HCT116 (cell line): ENCODE data around the gene ESYT1. TPM values are rescaled to one million over a fixed set of nuclear protein-coding genes. Genes with fewer than 3 reads are reported as not detected.

Experiments
- ATAC-seq: fragments of 200-7000 bp; cut with Tn5 transposase; 2 replicates; pipeline ENCODE4 v1.9.1; 2020; ENCODE audit warnings: mild to moderate bottlenecking, moderate library complexity
- BruUV-seq: library from RNA; stranded (reverse); fragments of 400-500 nt; replicated peaks from 2 replicates; lab custom pipeline; 2021; lab: Mats Ljungman, UMichigan
- CTCF ChIA-PET: fragments of 300-600 bp; sonication (Branson Sonifier 250); formaldehyde crosslinking; loops from one replicate; lab custom pipeline; 2021; ENCODE audit warnings: antibody characterized with exemption; lab: Charles Lee
- POLR2A ChIA-PET: fragments of 300-600, 350-600 bp; sonication (Branson Sonifier 250); formaldehyde crosslinking; loops from one replicate; lab custom pipeline; 2021; ENCODE audit warnings: antibody characterized with exemption; lab: Charles Lee
- RAD21 ChIA-PET, 2 experiments: fragments of 300-600 bp; sonication (Branson Sonifier 250); formaldehyde crosslinking; loops; one replicate each; lab custom pipeline; 2023; ENCODE audit warnings: low total read pairs in 2 of 2; ENCODE audit not compliant: uncharacterized antibody in 2 of 2, unreplicated experiment in 2 of 2, low non-redundant PET in 1 of 2; lab: Charles Lee
- DNase-seq: peaks from one replicate; pipeline ENCODE4 v3.0.0-alpha.2; 2010; ENCODE audit warnings: low read depth, low spot score
- H2AFZ ChIP-seq: fragments of 200-600 bp; shearing (Covaris generic), sonication (generic); 2 replicates; pipeline ENCODE4 v1.6.1; 2017; ENCODE audit warnings: low read depth, mixed run types, mixed read lengths, antibody characterized with exemption, low read length; ENCODE audit not compliant: poor library complexity, severe bottlenecking
- H3K27ac ChIP-seq: 2 replicates; pipeline ENCODE4 v1.5.1; 2012; ENCODE audit warnings: low read depth, low read length
- H3K27me3 ChIP-seq: fragments of 200-600 bp; sonication (generic); 2 replicates; pipeline ENCODE4 v1.6.1; 2016; ENCODE audit warnings: mixed run types, low read length, mixed read lengths; ENCODE audit not compliant: insufficient read depth
- H3K36me3 ChIP-seq, 2 experiments: fragments of 200-500 bp in 1 of 2; fragments of 200-600 bp in 1 of 2; sonication (Bioruptor generic) in 1 of 2; sonication (generic) in 1 of 2; 2 replicates each; pipeline versions ENCODE4 v1.5.1 to v1.6.1; 2014 to 2016; ENCODE audit warnings: low read length in 2 of 2, inconsistent platforms in 1 of 2, mixed read lengths in 1 of 2, mixed run types in 1 of 2; ENCODE audit not compliant: insufficient read depth in 2 of 2, control insufficient read depth in 1 of 2
- H3K4me1 ChIP-seq, 2 experiments: fragments of 200-600 bp in 1 of 2; sonication (generic) in 1 of 2; 2 replicates each; pipeline versions ENCODE4 v1.5.1 to v1.6.1; 2012 to 2017; ENCODE audit warnings: low read length in 2 of 2, inconsistent platforms in 1 of 2, mild to moderate bottlenecking in 1 of 2, mixed read lengths in 1 of 2, mixed run types in 1 of 2, moderate library complexity in 1 of 2; ENCODE audit not compliant: insufficient read depth in 2 of 2, control insufficient read depth in 1 of 2
- H3K4me2 ChIP-seq: fragments of 200-600 bp; sonication (generic); 2 replicates; pipeline ENCODE4 v1.6.1; 2017; ENCODE audit warnings: mixed run types, low read length, mixed read lengths
- H3K4me3 ChIP-seq, 2 experiments: fragments of 200-600 bp in 1 of 2; sonication (generic) in 1 of 2; replicated peaks in 1 of 2; 2 replicates each; pipeline ENCODE4 v1.5.1; 2011 to 2016; ENCODE audit warnings: low read length in 2 of 2, control low read depth in 1 of 2, low read depth in 1 of 2, mild to moderate bottlenecking in 1 of 2, mixed read lengths in 1 of 2, mixed run types in 1 of 2
- H3K79me2 ChIP-seq: fragments of 200-600 bp; sonication (generic); 2 replicates; pipeline ENCODE4 v1.6.1; 2017; ENCODE audit warnings: mild to moderate bottlenecking, mixed run types, low read length, moderate library complexity, mixed read lengths; ENCODE audit not compliant: insufficient read depth
- H3K9ac ChIP-seq: fragments of 200-600 bp; sonication (generic); 2 replicates; pipeline ENCODE4 v1.6.1; 2016; ENCODE audit warnings: low read length, mixed read lengths
- H3K9me2 ChIP-seq: fragments of 200-600 bp; sonication (generic), shearing (Covaris generic); 2 replicates; pipeline ENCODE4 v1.6.1; 2017; ENCODE audit warnings: mixed run types, mild to moderate bottlenecking, moderate library complexity; ENCODE audit not compliant: insufficient read depth
- H3K9me3 ChIP-seq, 2 experiments: fragments of 200-500 bp in 1 of 2; fragments of 200-600 bp in 1 of 2; sonication (Bioruptor generic) in 1 of 2; sonication (generic) in 1 of 2; 2 replicates each; pipeline ENCODE4 v1.6.1; 2014 to 2017; ENCODE audit warnings: low read length in 2 of 2, mixed read lengths in 2 of 2, inconsistent platforms in 1 of 2, low read depth in 1 of 2, mild to moderate bottlenecking in 1 of 2, mixed run types in 1 of 2, moderate library complexity in 1 of 2; ENCODE audit not compliant: control insufficient read depth in 1 of 2, insufficient read depth in 1 of 2
- H4K20me1 ChIP-seq: fragments of 200-600 bp; sonication (generic), shearing (Covaris generic); 2 replicates; pipeline ENCODE4 v1.6.1; 2017; ENCODE audit warnings: mixed run types, mild to moderate bottlenecking, moderate library complexity; ENCODE audit not compliant: insufficient read depth
- CBX3 ChIP-seq: IDR thresholded peaks from 2 replicates; pipeline ENCODE4 v1.6.1; 2012; ENCODE audit warnings: low read depth
- CEBPB ChIP-seq: IDR thresholded peaks from 2 replicates; pipeline ENCODE4 v1.6.1; 2012; ENCODE audit warnings: low read depth
- EZH2phosphoT487 ChIP-seq: fragments of 200-600 bp; IDR thresholded peaks from 2 replicates; pipeline ENCODE4 v1.6.1; 2018; ENCODE audit warnings: antibody characterized with exemption, borderline replicate concordance
- FOSL1 ChIP-seq: IDR thresholded peaks from 2 replicates; pipeline ENCODE4 v1.6.1; 2012; ENCODE audit warnings: low read depth
- JUND ChIP-seq: IDR thresholded peaks from 2 replicates; pipeline ENCODE4 v1.6.1; 2012
- POLR2A ChIP-seq: IDR thresholded peaks from 2 replicates; pipeline ENCODE4 v1.7.0; 2011; ENCODE audit warnings: borderline replicate concordance; ENCODE audit not compliant: insufficient read depth, insufficient read length; ENCODE audit errors: extremely low read depth
- POLR2AphosphoS5 ChIP-seq: IDR thresholded peaks from 2 replicates; pipeline ENCODE4 v1.6.1; 2011; ENCODE audit warnings: mild to moderate bottlenecking, low read depth, low read length, moderate library complexity
- SIN3A ChIP-seq: IDR thresholded peaks from 2 replicates; pipeline ENCODE4 v1.6.1; 2012; ENCODE audit warnings: low read depth
- SP1 ChIP-seq: IDR thresholded peaks from 2 replicates; pipeline ENCODE4 v1.6.1; 2012; ENCODE audit warnings: low read depth
- TCF7L2 ChIP-seq: IDR thresholded peaks from 2 replicates; pipeline ENCODE4 v1.7.0; 2011; ENCODE audit warnings: borderline replicate concordance, inconsistent platforms; ENCODE audit not compliant: insufficient read depth, insufficient read length; ENCODE audit errors: extremely low read depth
- YY1 ChIP-seq: IDR thresholded peaks from 2 replicates; pipeline ENCODE4 v1.6.1; 2011; ENCODE audit warnings: low read length, low read depth, moderate library complexity, mild to moderate bottlenecking; ENCODE audit not compliant: insufficient replicate concordance; ENCODE audit errors: extremely low read depth
- ZFX ChIP-seq: fragments of 450-650 bp; IDR thresholded peaks from 2 replicates; pipeline ENCODE4 v1.6.1; 2017
- intact Hi-C: fragments of 100-400 bp; cut with micrococcal nuclease; formaldehyde crosslinking; loops from 2 replicates; pipeline ENCODE4 v1.10.0; 2022
- total RNA-seq: library from RNA; stranded (reverse); gene quantifications from one replicate; pipeline ENCODE4 v1.2.1, GENCODE V29; 2021; ENCODE audit not compliant: unreplicated experiment
- TF ChIP-seq, protein P1 (sequence below): IDR thresholded peaks from 2 replicates; pipeline ENCODE4 v1.6.1; 2011; ENCODE audit warnings: mild to moderate bottlenecking, low read length, moderate library complexity; ENCODE audit not compliant: insufficient replicate concordance; ENCODE audit errors: extremely low read depth
- TF ChIP-seq, protein P2 (sequence below), 3 experiments: fragments of 200-600 bp in 1 of 3; sonication (generic) in 1 of 3; IDR thresholded peaks in 2 of 3; conservative IDR thresholded peaks in 1 of 3; 2 replicates each; pipeline ENCODE4 v1.5.1; 2012 to 2017; ENCODE audit warnings: low read depth in 2 of 3, low read length in 2 of 3, antibody characterized with exemption in 1 of 3, borderline replicate concordance in 1 of 3, control low read depth in 1 of 3, mild to moderate bottlenecking in 1 of 3, mixed read lengths in 1 of 3, mixed run types in 1 of 3, moderate library complexity in 1 of 3; ENCODE audit not compliant: insufficient read depth in 1 of 3
- TF ChIP-seq, protein P3 (sequence below): IDR thresholded peaks from 2 replicates; pipeline ENCODE4 v1.6.1; 2012; ENCODE audit warnings: low read depth
- TF ChIP-seq, protein P4 (sequence below): IDR thresholded peaks from 2 replicates; pipeline ENCODE4 v1.6.1; 2012

Gene ESYT1
- total RNA-seq, 1 experiment from 2014 or later: 80.9 TPM

DNA sequence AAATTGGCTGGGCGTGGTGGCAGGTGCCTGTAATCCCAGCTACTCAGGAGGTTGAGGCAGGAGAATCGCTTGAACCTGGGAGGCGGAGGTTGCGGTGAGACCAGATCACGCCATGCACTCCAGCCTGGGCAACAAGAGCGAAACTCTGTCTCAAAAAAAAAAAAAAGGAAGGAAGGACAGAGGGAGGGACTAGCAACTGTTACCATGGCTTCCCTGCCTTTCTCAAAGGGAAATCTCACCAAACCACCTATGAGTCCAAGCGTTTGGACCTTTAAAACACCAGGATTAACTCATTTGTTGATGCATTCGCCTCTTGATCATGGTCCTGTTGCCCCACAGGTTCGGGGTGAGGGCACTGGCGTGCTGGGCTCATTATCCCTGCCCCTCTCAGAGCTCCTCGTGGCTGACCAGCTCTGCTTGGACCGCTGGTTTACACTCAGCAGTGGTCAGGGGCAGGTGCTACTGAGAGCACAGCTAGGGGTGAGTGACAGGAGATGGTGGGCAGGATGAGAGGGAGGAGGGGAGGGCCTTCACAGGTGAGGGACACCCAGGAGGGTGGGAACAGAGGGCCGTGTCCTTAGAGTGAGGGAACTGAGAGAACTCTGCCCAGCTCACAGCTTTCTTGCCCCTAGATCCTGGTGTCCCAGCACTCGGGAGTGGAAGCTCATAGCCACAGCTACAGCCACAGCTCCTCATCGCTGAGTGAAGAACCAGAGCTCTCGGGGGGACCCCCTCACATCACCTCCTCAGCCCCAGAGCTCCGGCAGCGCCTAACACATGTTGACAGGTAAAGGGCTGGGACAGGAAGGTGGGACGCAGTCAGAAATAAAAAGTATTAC is 14.1 kb downstream of the ESYT1 start:
- Histone ChIP-seq H3K9me3 (no peaks in the 10 kb centered on the region), H3K27ac (no peak overlapping the region), H3K79me2 (no peaks in the 10 kb centered on the region), H3K4me1 (peaks cover 0 to 5% of the 10 kb centered on the region in 2 experiments; a peak in 2 of 4 replicates), H3K9ac (no peak overlapping the region), H4K20me1 (no peaks in the 10 kb centered on the region), H3K4me3 (no peak overlapping the region), H3K9me2 (no peaks in the 10 kb centered on the region), H3K36me3 (peaks cover 38 to 59% of the 10 kb centered on the region in 2 experiments), H2AFZ (no peak overlapping the region), H3K27me3 (no peaks in the 10 kb centered on the region), H3K4me2 (no peak overlapping the region)
- CTCF ChIA-PET: interaction anchor here (1.0 to 1.3 kb wide), 2 partner anchors 10 to 14 kb away, joined by 3 read pairs; partner anchors contain the start of genes ESYT1 and MYL6B
- POLR2A ChIA-PET: interaction anchor here (3.8 kb wide), 1 partner anchor 14 kb away, joined by 14 read pairs; the partner anchor contains the start of gene ESYT1
- TF ChIP-seq ZFX: no peak
- TF ChIP-seq SP1: no peak
- no peak for TF ChIP-seq YY1
- TF ChIP-seq TCF7L2: no peak
- TF ChIP-seq, protein P1, sequence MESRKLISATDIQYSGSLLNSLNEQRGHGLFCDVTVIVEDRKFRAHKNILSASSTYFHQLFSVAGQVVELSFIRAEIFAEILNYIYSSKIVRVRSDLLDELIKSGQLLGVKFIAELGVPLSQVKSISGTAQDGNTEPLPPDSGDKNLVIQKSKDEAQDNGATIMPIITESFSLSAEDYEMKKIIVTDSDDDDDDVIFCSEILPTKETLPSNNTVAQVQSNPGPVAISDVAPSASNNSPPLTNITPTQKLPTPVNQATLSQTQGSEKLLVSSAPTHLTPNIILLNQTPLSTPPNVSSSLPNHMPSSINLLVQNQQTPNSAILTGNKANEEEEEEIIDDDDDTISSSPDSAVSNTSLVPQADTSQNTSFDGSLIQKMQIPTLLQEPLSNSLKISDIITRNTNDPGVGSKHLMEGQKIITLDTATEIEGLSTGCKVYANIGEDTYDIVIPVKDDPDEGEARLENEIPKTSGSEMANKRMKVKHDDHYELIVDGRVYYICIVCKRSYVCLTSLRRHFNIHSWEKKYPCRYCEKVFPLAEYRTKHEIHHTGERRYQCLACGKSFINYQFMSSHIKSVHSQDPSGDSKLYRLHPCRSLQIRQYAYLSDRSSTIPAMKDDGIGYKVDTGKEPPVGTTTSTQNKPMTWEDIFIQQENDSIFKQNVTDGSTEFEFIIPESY: no peak
- no peak for TF ChIP-seq POLR2A
- TF ChIP-seq FOSL1: no peak
- TF ChIP-seq, protein P2, sequence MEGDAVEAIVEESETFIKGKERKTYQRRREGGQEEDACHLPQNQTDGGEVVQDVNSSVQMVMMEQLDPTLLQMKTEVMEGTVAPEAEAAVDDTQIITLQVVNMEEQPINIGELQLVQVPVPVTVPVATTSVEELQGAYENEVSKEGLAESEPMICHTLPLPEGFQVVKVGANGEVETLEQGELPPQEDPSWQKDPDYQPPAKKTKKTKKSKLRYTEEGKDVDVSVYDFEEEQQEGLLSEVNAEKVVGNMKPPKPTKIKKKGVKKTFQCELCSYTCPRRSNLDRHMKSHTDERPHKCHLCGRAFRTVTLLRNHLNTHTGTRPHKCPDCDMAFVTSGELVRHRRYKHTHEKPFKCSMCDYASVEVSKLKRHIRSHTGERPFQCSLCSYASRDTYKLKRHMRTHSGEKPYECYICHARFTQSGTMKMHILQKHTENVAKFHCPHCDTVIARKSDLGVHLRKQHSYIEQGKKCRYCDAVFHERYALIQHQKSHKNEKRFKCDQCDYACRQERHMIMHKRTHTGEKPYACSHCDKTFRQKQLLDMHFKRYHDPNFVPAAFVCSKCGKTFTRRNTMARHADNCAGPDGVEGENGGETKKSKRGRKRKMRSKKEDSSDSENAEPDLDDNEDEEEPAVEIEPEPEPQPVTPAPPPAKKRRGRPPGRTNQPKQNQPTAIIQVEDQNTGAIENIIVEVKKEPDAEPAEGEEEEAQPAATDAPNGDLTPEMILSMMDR (IDR thresholded peaks at IDR 0.05 in 2 of 3, conservative IDR thresholded peaks at IDR 0.05 in 1 of 3; ENCODE audit: borderline replicate concordance in 1 of 3, insufficient read depth in 1 of 3, low read depth in 2 of 3, low read length in 2 of 3): no peak
- no peak for TF ChIP-seq CEBPB
- TF ChIP-seq, protein P3, sequence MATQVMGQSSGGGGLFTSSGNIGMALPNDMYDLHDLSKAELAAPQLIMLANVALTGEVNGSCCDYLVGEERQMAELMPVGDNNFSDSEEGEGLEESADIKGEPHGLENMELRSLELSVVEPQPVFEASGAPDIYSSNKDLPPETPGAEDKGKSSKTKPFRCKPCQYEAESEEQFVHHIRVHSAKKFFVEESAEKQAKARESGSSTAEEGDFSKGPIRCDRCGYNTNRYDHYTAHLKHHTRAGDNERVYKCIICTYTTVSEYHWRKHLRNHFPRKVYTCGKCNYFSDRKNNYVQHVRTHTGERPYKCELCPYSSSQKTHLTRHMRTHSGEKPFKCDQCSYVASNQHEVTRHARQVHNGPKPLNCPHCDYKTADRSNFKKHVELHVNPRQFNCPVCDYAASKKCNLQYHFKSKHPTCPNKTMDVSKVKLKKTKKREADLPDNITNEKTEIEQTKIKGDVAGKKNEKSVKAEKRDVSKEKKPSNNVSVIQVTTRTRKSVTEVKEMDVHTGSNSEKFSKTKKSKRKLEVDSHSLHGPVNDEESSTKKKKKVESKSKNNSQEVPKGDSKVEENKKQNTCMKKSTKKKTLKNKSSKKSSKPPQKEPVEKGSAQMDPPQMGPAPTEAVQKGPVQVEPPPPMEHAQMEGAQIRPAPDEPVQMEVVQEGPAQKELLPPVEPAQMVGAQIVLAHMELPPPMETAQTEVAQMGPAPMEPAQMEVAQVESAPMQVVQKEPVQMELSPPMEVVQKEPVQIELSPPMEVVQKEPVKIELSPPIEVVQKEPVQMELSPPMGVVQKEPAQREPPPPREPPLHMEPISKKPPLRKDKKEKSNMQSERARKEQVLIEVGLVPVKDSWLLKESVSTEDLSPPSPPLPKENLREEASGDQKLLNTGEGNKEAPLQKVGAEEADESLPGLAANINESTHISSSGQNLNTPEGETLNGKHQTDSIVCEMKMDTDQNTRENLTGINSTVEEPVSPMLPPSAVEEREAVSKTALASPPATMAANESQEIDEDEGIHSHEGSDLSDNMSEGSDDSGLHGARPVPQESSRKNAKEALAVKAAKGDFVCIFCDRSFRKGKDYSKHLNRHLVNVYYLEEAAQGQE: no peak
- TF ChIP-seq CBX3: no peak
- no peak for TF ChIP-seq POLR2AphosphoS5
- TF ChIP-seq SIN3A: no peak
- TF ChIP-seq, protein P4, sequence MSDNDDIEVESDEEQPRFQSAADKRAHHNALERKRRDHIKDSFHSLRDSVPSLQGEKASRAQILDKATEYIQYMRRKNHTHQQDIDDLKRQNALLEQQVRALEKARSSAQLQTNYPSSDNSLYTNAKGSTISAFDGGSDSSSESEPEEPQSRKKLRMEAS: no peak
- no peak for TF ChIP-seq JUND
- TF ChIP-seq EZH2phosphoT487: no peak
- no peak for DNase-seq
- BruUV-seq: no TSS peak
- intact Hi-C loops: no loop called here
- no peak for ATAC-seq
- RAD21 ChIA-PET: no interaction called here
